T-helper 22 cell (primary cell): ENCODE data around the gene ALKBH6.

Experiments
- DNase-seq: peaks from one replicate; pipeline ENCODE4 v3.0.0-alpha.2; 2020; ENCODE audit warnings: low read depth

ALKBH6 gene

DNA sequence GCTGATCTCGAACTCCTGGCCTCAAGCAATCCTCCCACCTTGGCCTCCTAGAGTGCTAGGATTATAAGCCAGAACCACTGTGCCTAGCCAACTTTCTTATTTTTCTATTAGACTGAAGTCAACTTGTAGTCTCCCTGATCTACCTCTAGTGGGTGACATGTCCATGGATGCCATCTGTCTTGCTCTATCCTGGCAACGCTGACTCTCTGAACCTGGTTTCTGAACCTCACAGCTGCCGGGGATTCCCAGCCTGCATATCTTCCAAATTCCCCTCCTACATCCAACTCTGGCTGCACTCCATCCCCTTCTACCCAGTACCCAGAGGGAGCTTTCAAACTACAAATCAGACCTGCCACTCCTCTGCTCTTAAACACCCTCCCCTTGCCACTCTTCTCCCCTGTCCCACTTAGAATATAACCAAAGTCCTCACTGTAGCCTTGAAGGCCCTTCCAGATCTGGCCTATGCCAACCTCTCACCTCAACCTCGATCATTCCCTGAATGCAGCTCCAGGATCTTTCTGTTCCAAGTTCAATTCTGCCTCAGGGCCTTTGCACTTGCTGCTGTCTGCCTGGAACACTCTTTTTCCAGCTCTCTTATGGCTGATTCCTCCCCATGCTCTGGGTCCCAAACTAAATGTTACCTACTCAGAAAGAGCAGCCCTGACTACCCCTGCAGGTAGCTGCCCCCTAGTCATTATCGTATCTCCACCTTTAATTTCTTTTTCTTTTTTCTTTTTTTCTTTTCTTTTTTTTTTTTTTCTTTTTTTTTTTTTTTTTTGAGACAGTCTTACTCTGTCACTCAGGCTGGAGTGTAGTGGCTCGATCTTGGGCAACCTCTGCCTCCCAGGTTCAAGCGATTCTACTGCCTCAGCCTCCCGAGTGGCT is 16.5 kb upstream of the ALKBH6 start:
- no peak for DNase-seq

DNA sequence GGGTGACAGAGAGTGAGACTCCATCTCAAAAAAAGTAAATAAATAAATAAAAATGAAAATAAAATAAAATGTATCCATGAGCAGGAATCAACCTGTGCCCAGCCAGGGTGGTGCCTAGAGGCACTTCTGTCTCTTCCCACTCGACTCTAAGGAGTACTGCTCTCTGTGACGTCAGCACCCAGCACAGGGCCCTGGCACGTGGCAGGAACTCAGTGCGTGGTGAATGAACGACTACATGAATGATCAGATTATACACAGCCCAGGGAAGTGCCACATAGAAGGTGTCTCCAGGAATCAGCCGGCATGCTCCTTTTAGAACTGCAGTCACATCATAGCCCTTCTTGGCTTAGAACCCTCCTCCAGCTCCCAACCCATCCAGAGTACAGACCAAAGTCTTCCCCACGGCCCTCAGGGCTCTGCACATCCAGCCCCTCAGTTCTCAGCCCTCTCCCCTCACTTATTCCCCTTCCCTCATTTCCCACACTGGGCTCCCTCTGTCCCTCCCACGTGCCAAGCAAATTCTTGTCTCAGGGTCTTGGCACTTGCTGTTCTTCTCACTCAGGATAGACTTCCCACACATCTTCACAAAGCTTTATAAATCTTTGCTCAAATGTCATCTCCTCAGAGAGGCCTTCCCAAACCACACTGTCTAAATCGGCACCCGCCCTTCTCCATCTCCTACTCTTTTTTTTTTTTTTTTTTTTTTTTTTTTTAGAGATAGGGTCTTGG is 14.5 kb upstream of the ALKBH6 start:
- no peak for DNase-seq

DNA sequence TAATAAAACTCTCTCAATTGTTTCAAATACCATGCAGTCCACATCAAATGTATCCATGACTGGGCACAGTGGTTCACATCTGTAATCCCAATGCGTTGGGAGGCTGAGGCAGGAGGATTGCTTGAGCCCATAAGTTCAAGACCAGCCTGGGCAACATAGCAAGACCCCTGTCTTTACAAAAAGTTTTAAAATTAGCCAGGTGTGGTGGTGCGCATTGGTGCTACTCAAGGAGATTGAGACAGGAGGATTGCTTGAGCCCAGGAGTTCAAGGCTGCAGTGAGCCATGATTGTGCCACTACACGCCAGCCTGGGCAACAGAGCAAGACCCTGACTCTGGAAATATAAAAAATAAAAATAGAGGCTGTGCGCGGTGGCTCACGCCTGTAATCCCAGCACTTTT is 13.7 kb upstream of the ALKBH6 start:
- no peak for DNase-seq

DNA sequence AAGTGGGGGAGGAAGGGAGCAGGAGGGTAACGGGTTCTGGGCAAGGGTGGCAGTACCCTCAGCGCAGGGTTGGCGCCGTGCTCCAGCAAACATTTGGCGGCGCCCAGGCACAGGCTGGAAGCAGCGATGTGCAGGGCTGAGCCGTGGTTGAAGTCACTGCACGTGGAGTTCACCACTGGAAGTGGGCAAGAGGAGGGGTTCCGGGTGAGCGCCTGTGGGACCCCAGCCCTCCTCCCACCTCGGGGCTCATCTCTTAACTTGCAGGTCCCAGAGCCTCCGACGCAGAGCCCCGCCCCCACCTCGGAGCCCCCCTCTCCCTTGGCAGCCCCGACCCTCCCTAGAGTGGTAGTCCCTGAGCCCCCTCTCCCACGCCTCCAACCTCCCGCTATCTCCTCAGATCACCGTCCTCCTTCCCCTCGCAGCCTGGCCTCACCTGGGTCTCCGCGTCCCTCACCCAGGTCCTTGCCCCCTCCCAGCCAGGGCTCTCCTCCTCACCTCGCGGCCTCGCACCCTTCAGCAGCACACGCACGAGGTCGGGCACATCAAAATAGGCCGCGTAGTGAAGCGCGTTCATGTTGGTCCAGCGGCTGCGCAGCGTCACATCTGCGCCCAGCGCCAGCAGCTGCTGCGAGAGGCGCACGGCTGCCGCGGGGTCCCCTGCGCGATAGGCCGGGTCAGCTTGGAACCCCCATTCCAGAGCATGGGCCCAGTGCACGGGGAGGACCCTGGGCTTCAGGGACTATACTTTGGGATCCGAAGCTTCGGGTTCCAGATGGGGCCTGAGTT is 12.3 kb upstream of the ALKBH6 start:
- DNase-seq: no peak

GRCh38 chr19:36025541-36025940 is 11.5 kb upstream of the ALKBH6 start:
- no peak for DNase-seq

DNA sequence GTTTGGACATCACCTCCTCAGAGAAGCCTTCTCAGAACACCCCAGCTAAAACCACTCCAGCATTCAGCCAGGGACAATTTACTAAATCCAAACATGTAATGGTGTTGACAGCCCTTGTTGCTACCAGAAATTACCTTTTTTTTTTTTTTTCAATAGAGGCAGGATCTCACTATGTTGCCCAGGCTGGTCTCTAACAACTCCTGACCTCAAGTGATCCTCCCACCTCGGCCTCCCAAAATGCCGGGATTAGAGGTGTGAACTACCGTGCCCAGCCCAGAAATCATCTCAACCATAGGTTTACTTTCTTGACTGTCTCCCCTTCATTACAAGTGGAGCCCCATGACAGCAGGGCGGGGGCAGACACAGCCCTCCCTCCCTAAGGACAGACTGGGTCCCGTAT is 9.4 kb upstream of the ALKBH6 start:
- no peak for DNase-seq

DNA sequence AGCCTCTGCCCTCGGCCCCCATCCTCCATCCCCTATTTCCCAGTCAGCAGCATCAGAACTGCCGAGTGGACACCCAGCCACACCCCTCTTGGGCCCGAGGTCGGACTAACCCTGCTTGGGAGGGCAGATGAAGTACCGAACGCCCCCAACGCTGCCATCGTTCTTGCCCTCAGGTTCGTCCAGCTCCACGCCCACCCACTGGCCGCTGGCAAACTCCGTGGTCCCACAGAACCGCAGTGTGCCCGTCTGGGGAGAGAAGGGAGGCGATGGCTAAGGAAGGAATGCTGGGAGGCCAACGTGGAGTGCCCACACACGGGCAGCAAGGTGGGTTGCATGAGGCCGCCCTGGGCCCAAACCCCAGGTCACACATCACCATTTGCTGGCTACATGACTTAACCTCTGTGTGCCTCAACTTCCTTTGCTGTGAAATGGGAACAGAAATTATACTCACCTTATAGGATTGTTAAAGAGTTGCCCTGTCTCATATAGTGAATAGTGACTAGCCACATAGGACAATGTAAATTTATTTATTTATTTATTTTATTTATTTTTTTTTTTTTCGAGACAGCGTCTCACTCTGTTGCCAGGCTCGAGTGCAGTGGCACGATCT is 5.2 kb upstream of the ALKBH6 start:
- no peak for DNase-seq

GRCh38 chr19:36013280-36014011 is 567 bp downstream of the ALKBH6 start:
- no peak for DNase-seq

DNA sequence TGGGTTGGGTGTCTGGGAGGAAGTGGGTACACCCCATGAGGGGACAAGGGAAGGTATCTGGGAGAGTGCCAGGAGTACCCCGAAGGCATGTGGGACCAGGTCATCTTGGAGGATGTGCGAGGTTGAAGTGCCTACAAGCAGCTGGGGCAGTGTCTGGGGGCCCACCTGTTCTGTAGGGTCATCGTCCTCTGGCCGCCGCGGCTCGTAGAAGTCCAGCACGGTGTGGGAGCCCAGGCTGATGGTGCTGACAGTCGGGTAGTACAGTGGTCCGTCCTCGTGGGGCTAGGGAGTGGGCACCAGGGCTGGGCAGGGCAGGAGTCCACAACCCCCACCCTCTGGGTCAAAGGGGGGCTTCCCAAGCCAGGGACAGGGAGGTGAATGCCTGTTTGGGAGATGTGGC is 3.6 kb downstream of the ALKBH6 start:
- DNase-seq: no peak

- no peak for DNase-seq
Measured at GRCh38 chr19:36009633-36010379, 4.2 kb downstream of the ALKBH6 start.

DNA sequence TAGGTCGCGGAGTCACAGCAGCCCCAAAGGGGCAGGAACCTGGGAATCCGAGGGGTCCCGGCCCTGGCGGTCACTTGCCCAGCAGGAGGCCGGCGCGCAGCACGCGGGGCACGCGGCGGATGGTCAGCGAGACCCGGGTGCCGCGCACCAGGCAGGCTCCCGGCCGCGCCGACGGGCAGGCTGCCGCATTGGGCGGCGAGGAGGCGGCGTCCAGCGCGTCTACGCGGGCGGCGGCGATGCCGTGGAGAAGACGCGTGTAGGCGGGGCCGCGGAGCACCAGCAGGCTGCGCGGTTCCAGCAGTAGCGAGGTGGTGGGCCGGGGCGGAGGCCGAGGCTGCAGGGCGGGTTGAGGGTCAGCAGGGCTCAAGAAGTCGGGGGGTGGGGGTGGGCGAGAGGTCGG is 4.8 kb downstream of the ALKBH6 start:
- DNase-seq: no peak

DNA sequence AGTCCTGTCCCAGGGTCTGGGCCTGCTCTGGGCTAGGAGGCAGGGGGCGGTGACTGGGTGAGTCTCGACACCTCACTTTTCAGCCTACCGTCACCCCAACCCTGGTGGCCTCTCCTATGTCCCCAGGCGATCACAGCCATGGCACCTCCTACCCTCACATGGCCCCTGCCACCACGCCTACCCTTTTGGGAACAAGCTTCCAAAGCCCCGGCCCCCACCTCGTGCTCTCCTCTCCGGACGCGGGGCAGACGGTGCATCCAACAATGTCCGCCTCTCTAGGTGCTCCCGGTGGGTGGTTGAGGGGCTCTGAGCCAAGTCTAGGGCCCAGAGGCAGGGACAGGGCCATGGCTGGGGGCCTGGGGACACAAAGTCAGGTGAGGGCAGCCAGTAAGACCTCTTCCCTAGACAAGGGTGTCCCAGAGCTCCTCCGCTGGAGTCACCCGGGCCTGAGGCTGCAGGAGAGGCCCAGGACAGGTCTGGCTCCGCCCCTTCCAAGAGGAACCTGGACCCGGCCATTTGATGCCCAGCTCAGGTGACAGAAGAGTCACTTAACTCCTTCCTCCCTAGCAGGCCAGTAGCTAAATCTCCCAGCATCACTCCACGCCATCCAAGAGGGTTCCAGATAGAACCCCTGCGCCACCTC is 5.6 kb downstream of the ALKBH6 start, which contains the start of gene SYNE4:
Gene SYNE4, minus strand, starts transcription at position 478 of the 643 bp plus-strand sequence. Its CDS starts 132 bp downstream, at position 346.
- no peak for DNase-seq

DNA sequence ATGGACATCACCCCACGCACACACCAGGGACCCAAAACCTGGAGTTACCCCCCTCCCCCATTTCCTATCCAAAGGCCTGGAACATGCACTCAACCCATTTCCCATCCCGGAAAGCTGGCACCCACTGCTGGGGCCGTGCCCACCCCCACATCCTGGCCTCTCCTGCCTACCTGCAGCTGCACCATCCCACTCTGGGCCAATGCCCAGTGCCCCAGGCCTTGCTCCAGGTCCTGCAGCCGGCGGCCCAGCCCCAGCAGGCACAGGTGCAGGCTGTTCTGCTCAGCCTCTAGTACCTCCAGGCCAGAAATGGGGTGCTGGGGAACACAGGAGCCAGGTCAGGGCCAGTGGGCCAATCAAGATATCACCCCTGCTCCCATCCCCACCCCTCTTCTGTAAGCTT is 7.1 kb downstream of the ALKBH6 start:
- DNase-seq: no peak

GRCh38 chr19:36003284-36003683 is 10.7 kb downstream of the ALKBH6 start:
- DNase-seq: no peak

DNA sequence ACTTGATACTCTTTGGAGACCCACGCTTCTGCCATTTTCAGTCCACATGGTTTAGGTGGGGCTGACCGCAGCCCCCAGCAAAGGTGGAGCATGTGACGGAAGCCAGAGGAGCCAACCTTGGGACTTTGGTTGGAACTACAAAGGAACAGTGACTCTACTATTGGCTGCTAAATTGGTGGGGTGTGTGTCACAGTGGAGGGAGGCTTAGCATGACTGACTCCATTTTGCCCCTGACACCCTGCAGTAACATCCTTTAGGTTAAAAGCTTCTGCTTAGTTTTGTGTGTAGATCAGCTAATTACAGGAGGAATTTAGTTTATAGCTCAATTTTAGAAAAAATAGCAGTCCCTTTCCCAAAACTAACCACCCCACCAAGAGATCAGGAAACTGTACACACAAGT is 12.4 kb downstream of the ALKBH6 start:
- DNase-seq: no peak

GRCh38 chr19:35996777-35997176 is 17.2 kb downstream of the ALKBH6 start:
- no peak for DNase-seq

GRCh38 chr19:35995048-35995993 is 18.7 kb downstream of the ALKBH6 start, which contains the start of gene SDHAF1:
Gene SDHAF1, plus strand, starts transcription at chr19:35995188. Its CDS starts 87 bp downstream, at chr19:35995275.
- peak; percentile 85 for DNase-seq

- DNase-seq: no peak
Measured at GRCh38 chr19:35993923-35994598, 20.0 kb downstream of the ALKBH6 start.
